CD14-positive monocyte (primary cell): ENCODE measurements around the gene BRINP3. TPM values are rescaled to one million over a fixed set of nuclear protein-coding genes. Genes with fewer than 3 reads are reported as not detected.

Source experiments
- DNase-seq, 3 donors: peaks; one replicate each; pipeline ENCODE4 v3.0.0-alpha.2; 2011 to 2022
- H2AFZ ChIP-seq: 2 replicates; pipeline ENCODE4 v1.6.0; 2012; ENCODE audit warnings: mild to moderate bottlenecking, low read depth, low read length, inconsistent platforms; ENCODE audit not compliant: insufficient read depth, poor library complexity, severe bottlenecking
- H3K27ac ChIP-seq, 2 donors: 1 replicate in 1 of 2; 2 replicates in 1 of 2; pipeline ENCODE4 v1.5.1; 2012 to 2013; ENCODE audit warnings: low read length in 2 of 2, control low read depth in 1 of 2, inconsistent platforms in 1 of 2, low read depth in 1 of 2, mild to moderate bottlenecking in 1 of 2
- H3K27me3 ChIP-seq, 2 donors: one replicate each; pipeline versions ENCODE4 v1.6.0 to v1.6.1; 2011 to 2013; ENCODE audit warnings: low read length in 2 of 2; ENCODE audit not compliant: control insufficient read depth in 2 of 2, insufficient read depth in 2 of 2
- H3K36me3 ChIP-seq, 2 donors: replicated peaks in 1 of 2; 1 replicate in 1 of 2; 2 replicates in 1 of 2; pipeline versions ENCODE4 v1.5.1 to v1.6.1; 2012 to 2013; ENCODE audit warnings: low read length in 2 of 2, control low read depth in 1 of 2, inconsistent platforms in 1 of 2, mild to moderate bottlenecking in 1 of 2; ENCODE audit not compliant: insufficient read depth in 2 of 2, control insufficient read depth in 1 of 2
- H3K4me1 ChIP-seq, 2 donors: 1 replicate in 1 of 2; 2 replicates in 1 of 2; pipeline versions ENCODE4 v1.5.1 to v1.6.1; 2012 to 2013; ENCODE audit warnings: low read length in 2 of 2, control low read depth in 1 of 2, inconsistent platforms in 1 of 2, mild to moderate bottlenecking in 1 of 2, moderate library complexity in 1 of 2; ENCODE audit not compliant: insufficient read depth in 2 of 2, control insufficient read depth in 1 of 2
- H3K4me2 ChIP-seq: replicated peaks from 2 replicates; pipeline ENCODE3; 2012; ENCODE audit warnings: low read length, moderate library complexity, mild to moderate bottlenecking; ENCODE audit not compliant: poor library complexity, severe bottlenecking; ENCODE audit errors: extremely low read depth
- H3K4me3 ChIP-seq, 3 experiments: fragments of 200-600 bp in 1 of 3; sonication (generic) in 1 of 3; replicated peaks in 1 of 3; 1 replicate in 2 of 3; 2 replicates in 1 of 3; pipeline ENCODE4 v1.5.1; 2011 to 2013; ENCODE audit warnings: low read length in 3 of 3, mild to moderate bottlenecking in 3 of 3, control low read depth in 2 of 3, low read depth in 2 of 3, inconsistent platforms in 1 of 3, moderate library complexity in 1 of 3
- H3K79me2 ChIP-seq: 2 replicates; pipeline ENCODE4 v1.6.0; 2012; ENCODE audit warnings: mild to moderate bottlenecking, control low read depth, inconsistent platforms, low read length, moderate library complexity; ENCODE audit not compliant: insufficient read depth
- H3K9ac ChIP-seq: 2 replicates; pipeline ENCODE4 v1.6.0; 2017; ENCODE audit warnings: low read length, mild to moderate bottlenecking; ENCODE audit not compliant: insufficient read depth, poor library complexity, severe bottlenecking
- H3K9me3 ChIP-seq, 2 donors: replicated peaks in 1 of 2; 1 replicate in 1 of 2; 2 replicates in 1 of 2; pipeline versions ENCODE4 v1.5.1 to v1.6.1; 2012 to 2013; ENCODE audit warnings: low read length in 2 of 2, control low read depth in 1 of 2; ENCODE audit not compliant: control insufficient read depth in 1 of 2, insufficient read depth in 1 of 2
- H4K20me1 ChIP-seq: 2 replicates; pipeline ENCODE4 v1.6.0; 2012; ENCODE audit warnings: mild to moderate bottlenecking, low read length, control low read depth, moderate library complexity; ENCODE audit not compliant: insufficient read depth
- H3K27ac Mint-ChIP-seq, 7 donors: one replicate each; pipeline ENCODE4 v1.8.0; 2020; ENCODE audit warnings: mild to moderate bottlenecking in 7 of 7, mixed read lengths in 7 of 7, moderate library complexity in 6 of 7, inconsistent platforms in 2 of 7
- H3K27me3 Mint-ChIP-seq, 3 donors: one replicate each; pipeline ENCODE4 v1.8.0; 2021 to 2022; ENCODE audit warnings: low read depth in 3 of 3, mild to moderate bottlenecking in 3 of 3, mixed read lengths in 3 of 3, moderate library complexity in 3 of 3, inconsistent platforms in 1 of 3
- H3K36me3 Mint-ChIP-seq, 2 donors: one replicate each; pipeline ENCODE4 v1.8.0; 2020; ENCODE audit warnings: mixed read lengths in 2 of 2, inconsistent platforms in 1 of 2, mild to moderate bottlenecking in 1 of 2
- H3K4me1 Mint-ChIP-seq: one replicate; pipeline ENCODE4 v1.8.0; 2020; ENCODE audit warnings: mild to moderate bottlenecking, mixed read lengths
- H3K4me3 Mint-ChIP-seq, 2 donors: one replicate each; pipeline ENCODE4 v1.8.0; 2020; ENCODE audit warnings: mild to moderate bottlenecking in 2 of 2, mixed read lengths in 2 of 2, moderate library complexity in 1 of 2
- H3K9me3 Mint-ChIP-seq, 7 donors: one replicate each; pipeline ENCODE4 v1.8.0; 2020 to 2022; ENCODE audit warnings: mixed read lengths in 7 of 7, mild to moderate bottlenecking in 6 of 7, moderate library complexity in 6 of 7, inconsistent platforms in 2 of 7
- WGBS: methylation state at CpG from one replicate; pipeline ENCODE4 v1.1.5; 2013; ENCODE audit warnings: missing lambda C conversion rate; ENCODE audit not compliant: insufficient coverage; 5-methylcytosine and 5-hydroxymethylcytosine counted together
- intact Hi-C, 2 donors: fragments of 100-400 bp; cut with micrococcal nuclease; formaldehyde crosslinking; loops; one replicate each; pipeline versions ENCODE4 v1.15.0 to v1.15.1; 2023
- polyA plus RNA-seq, 3 donors: library from polyadenylated mRNA; depleted of rRNA in 1 of 3; unstranded in 2 of 3; stranded (reverse) in 1 of 3; fragments of 300-500 nt in 2 of 3; fragments of >200 nt in 1 of 3; fragmentation: Illumina TruSeq in 2 of 3; gene quantifications; 1 replicate in 2 of 3; 2 replicates in 1 of 3; pipeline ENCODE4 v1.2.3, GENCODE V29; 2012 to 2021
- TF ChIP-seq, protein P1 (sequence below): fragments of 200-600 bp; IDR thresholded peaks from one replicate; pipeline ENCODE4 v1.8.0; 2022; ENCODE audit warnings: antibody characterized with exemption, mild to moderate bottlenecking

BRINP3 gene
- polyA plus RNA-seq, 3 donors: not detected

DNA sequence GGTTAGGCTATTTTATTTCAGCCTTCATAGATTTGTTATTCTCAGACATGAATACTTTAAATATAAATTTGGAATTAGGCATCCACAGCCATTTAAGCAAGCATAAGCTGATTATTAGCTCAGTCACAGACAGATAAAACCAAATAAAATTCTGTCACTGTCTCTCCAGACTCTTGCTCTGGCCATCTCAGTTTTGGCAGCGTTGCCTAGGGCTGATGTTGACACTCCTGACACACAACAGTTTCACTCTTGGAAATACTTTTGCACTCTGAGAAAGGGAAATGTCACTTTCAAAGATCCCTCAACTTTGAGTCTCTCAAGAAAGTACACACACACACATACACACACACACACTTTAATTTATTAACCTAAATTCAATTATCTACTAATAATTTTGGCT is 372.7 kb downstream of the BRINP3 start:
- Histone ChIP-seq H3K27ac (no peak overlapping the region), H3K9ac (no peak overlapping the region), H3K79me2 (no peaks in the 10 kb centered on the region), H3K27me3 (no peaks in the 10 kb centered on the region), H2AFZ (no peak overlapping the region), H3K4me2 (no peak overlapping the region), H3K4me3 (no peak overlapping the region), H3K4me1 (no peaks in the 10 kb centered on the region), H4K20me1 (no peaks in the 10 kb centered on the region), H3K36me3 (no peaks in the 10 kb centered on the region), H3K9me3 (no peaks in the 10 kb centered on the region)
- Mint-ChIP-seq H3K27ac (no peak overlapping the region), H3K9me3 (peaks cover 0 to 2% (median 0%) of the 10 kb centered on the region in 7 donors), H3K4me3 (no peak overlapping the region), H3K36me3 (no peaks in the 10 kb centered on the region), H3K27me3 (peaks cover 0 to 2% (median 0%) of the 10 kb centered on the region in 3 donors), H3K4me1 (no peaks in the 10 kb centered on the region)
- DNase-seq: no peak
- no CpG with 5 or more reads among the region's 1 CpG for WGBS
- TF ChIP-seq, protein P1, sequence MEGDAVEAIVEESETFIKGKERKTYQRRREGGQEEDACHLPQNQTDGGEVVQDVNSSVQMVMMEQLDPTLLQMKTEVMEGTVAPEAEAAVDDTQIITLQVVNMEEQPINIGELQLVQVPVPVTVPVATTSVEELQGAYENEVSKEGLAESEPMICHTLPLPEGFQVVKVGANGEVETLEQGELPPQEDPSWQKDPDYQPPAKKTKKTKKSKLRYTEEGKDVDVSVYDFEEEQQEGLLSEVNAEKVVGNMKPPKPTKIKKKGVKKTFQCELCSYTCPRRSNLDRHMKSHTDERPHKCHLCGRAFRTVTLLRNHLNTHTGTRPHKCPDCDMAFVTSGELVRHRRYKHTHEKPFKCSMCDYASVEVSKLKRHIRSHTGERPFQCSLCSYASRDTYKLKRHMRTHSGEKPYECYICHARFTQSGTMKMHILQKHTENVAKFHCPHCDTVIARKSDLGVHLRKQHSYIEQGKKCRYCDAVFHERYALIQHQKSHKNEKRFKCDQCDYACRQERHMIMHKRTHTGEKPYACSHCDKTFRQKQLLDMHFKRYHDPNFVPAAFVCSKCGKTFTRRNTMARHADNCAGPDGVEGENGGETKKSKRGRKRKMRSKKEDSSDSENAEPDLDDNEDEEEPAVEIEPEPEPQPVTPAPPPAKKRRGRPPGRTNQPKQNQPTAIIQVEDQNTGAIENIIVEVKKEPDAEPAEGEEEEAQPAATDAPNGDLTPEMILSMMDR: no peak
- intact Hi-C loops: no loop called here

DNA sequence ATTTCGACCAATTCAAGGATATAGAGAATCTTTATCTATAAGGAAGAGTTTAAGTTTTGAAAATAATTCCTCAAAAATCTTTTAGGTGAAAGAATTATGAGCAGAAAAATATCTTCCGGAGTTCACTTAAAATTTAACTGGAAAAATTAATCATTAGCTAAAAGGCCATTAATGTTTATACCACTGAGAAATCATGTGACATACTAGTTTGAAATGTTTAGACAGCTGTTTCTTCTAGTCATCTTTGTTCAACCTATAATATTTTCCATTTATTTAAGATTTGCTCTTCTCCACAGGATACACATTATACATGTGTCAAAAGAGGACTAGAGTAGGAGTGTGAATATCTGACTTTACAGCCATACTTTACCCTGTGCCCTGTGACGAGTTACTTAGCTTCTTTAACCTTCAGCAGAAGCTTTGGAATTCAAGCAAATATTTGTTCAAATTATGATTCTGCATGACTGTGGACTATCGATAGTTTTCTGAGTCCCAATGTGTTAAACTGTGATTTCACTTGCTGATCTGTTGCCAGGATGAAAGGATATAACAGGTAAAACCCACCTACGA is 374.8 kb downstream of the BRINP3 start:
- Histone ChIP-seq H2AFZ (no peak overlapping the region), H3K9me3 (peaks cover 3 to 8% of the 10 kb centered on the region in 2 donors), H3K9ac (no peak overlapping the region), H3K27ac (no peak overlapping the region), H4K20me1 (no peaks in the 10 kb centered on the region), H3K79me2 (no peaks in the 10 kb centered on the region), H3K4me1 (no peaks in the 10 kb centered on the region), H3K27me3 (no peaks in the 10 kb centered on the region), H3K4me2 (no peak overlapping the region), H3K36me3 (no peaks in the 10 kb centered on the region), H3K4me3 (no peak overlapping the region)
- Mint-ChIP-seq H3K36me3 (no peaks in the 10 kb centered on the region), H3K4me3 (no peak overlapping the region), H3K27me3 (peaks cover 0 to 2% (median 0%) of the 10 kb centered on the region in 3 donors), H3K9me3 (peaks cover 0 to 7% (median 0%) of the 10 kb centered on the region in 7 donors), H3K4me1 (no peaks in the 10 kb centered on the region), H3K27ac (no peak overlapping the region)
- no CpG with 5 or more reads among the region's 5 CpGs for WGBS
- TF ChIP-seq, protein P1: no peak
- no peak for DNase-seq
- intact Hi-C loops: no loop called here
